ENCODE data around the gene MSLN. TPM values are rescaled to one million over a fixed set of nuclear protein-coding genes. Genes with fewer than 3 reads are reported as not detected.

Gene MSLN
- total RNA-seq, 1 donor from 2014 or later, result 0.50 TPM

DNA sequence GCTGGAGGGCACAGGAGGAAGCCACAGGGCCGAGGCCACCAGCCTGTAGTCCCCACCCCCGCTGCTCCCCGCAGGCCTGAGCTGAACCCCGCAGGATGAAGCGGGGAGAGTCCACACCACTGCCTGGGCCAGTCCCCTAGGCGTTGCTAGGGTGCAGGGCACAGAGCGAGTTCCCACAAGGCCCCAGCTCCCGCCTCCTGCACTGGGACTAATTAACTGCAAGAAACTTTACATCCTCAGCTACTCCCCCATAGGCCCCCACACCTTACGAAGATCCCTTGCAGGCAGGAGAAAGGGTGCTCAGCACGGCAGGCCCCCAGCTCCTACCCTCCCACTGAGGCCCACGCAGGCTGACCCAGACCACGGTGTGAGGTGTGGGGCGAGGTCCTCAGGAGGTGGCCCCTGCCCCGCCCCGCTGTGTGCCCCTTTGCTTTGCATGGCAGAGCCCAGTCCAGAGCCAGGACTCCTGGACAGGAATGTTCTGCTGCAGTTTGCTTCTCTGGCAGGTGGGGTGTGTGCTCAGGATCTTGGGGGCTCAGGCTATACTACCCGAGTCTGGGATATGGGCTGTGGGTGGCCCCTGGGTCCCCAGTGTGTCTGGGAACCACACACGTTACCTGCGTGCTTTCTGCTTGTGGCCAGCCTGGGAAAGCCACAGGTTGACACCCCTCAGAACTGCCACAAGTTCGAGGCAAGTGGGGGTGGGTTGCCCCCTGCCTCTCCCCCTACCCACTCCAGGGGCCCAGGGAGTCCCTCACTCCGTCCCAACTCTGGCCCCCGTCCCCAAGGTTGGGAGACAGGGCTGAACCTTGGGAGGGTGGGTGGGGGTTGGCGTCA is 38.8 kb downstream of the MSLN start:
- DNase-seq (ENCODE audit: low spot score, unreplicated experiment), result no peak
- Mint-ChIP-seq H3K27ac (no peak overlapping the region), H3K4me3 (ENCODE audit: low read depth) (no peak overlapping the region), H3K36me3 (ENCODE audit: insufficient read depth) (peaks cover 4% of the 10 kb centered on the region), H3K9me3 (ENCODE audit: low read depth) (no peaks in the 10 kb centered on the region), H3K27me3 (peaks cover 25% of the 10 kb centered on the region), H3K4me1 (ENCODE audit: low read depth) (no peaks in the 10 kb centered on the region)
- TF ChIP-seq, protein P1, sequence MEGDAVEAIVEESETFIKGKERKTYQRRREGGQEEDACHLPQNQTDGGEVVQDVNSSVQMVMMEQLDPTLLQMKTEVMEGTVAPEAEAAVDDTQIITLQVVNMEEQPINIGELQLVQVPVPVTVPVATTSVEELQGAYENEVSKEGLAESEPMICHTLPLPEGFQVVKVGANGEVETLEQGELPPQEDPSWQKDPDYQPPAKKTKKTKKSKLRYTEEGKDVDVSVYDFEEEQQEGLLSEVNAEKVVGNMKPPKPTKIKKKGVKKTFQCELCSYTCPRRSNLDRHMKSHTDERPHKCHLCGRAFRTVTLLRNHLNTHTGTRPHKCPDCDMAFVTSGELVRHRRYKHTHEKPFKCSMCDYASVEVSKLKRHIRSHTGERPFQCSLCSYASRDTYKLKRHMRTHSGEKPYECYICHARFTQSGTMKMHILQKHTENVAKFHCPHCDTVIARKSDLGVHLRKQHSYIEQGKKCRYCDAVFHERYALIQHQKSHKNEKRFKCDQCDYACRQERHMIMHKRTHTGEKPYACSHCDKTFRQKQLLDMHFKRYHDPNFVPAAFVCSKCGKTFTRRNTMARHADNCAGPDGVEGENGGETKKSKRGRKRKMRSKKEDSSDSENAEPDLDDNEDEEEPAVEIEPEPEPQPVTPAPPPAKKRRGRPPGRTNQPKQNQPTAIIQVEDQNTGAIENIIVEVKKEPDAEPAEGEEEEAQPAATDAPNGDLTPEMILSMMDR (IDR thresholded peaks at IDR 0.05; ENCODE audit: unreplicated experiment), result no peak

DNA sequence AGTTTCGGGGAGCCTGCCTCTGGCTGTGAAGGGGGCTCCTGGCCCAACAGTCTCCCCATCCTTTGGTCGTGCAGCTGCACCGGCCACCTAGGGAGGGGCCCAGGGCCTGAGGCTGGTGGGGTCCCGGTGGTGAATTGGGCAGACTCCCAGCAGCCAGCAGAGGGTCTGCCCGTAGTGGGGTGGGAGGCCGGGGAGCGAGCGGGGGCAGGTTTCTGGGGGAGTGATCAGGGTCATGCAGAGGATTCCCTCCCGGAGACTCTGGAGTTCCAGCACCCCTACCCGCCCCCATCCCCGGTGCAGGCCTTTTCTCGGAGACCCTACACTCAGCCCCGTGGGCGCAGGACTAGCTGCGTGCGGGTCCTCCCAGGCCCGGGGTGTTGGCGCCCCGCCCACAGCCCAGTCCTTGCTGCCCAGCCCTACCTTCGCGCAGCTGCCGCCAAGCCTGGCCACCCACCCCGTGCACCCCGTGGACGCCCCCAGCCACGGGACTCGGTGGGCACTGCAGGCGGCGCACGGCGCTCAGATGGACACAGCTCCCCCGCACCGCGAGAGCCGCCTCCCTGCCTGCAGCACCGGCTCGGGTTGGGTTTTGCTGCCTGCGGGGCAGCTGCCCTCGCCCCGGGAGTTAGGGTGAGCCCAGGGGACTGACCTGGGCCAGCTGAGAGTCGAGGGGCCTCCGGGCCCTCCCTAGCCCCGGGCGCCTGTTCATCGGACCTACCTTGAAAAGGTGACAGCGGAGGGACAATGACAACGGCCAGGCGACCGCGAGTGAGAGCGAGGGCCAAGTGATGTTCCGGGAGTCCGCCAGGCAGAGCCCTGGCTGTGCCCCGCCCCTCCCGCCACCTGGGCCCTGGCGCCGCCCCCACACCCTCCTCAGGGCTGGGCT is 39.7 kb downstream of the MSLN start, which contains the start of gene GNG13:
Gene GNG13, minus strand, starts transcription at position 787 of the 886 bp plus-strand sequence. CDS start 1,657 bp downstream, outside the sequence.
- peaks cover 4% of the 10 kb centered on the region for H3K36me3 Mint-ChIP-seq (ENCODE audit: insufficient read depth)
- no peak within 1 kb of the TSS for H3K4me3 Mint-ChIP-seq (ENCODE audit: low read depth)
- H3K4me1 Mint-ChIP-seq (ENCODE audit: low read depth), result no peaks in the 10 kb centered on the region
- TF ChIP-seq, protein P1 (IDR thresholded peaks at IDR 0.05; ENCODE audit: unreplicated experiment), result no peak
- no peak within 1 kb of the TSS for H3K27ac Mint-ChIP-seq
- H3K9me3 Mint-ChIP-seq (ENCODE audit: low read depth), result no peaks in the 10 kb centered on the region
- no peak for DNase-seq (ENCODE audit: low spot score, unreplicated experiment)
- H3K27me3 Mint-ChIP-seq, result peaks cover 30% of the 10 kb centered on the region

DNA sequence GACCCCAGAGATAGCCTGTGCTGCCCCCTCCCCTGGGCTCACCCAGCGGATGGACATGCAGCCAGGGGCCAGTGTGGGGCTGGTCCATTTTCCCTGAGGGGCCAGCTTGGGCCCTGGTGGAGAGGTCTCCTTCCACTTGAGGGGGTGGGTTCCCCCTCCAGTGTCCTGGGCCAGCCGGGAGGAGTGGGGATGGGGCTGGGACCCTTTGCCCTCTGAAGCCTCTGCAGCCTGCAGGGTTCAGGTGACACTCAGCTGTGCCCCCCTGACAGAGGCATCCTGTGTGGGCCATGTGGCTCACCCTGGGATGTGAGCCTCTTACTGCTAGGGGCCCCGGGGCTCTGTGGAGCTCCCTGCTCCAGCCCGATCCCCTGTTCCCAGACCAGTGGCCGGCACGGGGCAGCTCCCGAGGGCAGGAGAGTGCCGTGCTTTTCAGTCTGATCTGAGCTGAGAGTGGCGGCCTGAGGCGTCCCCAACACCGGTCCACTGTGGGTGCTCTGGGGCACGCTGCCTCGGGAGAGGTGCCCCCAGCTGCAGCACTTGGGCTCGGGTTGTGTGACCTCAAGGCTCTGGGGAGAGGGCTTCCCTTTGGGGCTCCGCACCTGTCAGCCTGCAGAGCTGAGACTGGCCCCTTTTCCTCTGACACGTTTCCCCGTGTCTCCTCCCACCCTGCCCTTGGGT is 40.4 kb downstream of the MSLN start:
- no peak for DNase-seq (ENCODE audit: low spot score, unreplicated experiment)

DNA sequence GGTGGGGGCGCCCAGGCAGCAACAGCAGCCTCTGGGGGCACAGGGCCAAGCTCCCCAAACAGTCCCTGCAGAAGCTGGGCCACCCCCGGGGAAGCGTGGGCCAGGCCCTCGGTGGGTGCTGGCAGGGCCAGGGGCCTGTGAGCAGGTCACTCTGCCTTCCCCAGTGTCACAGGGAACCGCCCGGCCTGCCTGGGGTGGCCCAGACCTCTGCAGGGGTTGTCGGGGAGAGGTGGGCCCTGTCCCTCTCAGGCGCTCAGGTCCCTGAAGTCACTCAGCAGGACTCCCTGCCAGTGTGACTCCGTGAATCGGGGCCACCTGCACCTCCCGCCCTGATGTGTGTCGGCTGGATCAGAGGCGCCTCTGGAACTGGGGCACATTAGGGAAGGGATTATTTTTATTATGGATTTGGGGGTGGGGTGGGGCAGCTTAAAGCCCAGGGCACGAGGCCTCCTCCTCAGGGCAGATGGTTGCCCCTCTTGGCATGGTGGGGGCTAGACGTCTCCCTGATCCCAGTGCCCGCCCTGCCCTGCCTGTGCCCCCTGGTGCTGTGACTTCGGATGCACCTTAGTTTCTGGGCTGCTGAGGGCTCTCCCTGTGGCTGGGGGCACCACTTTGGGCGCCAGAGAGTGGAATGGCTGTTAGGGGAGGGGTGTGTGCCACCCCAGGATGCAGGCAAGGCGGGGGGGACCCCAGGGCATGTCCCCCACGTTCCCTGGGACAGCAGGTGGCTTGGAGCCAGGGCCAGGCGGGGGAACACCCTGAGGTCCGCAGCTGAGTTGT is 41.2 kb downstream of the MSLN start:
- no peak for DNase-seq (ENCODE audit: low spot score, unreplicated experiment)
- H3K27me3 Mint-ChIP-seq, result peaks cover 30% of the 10 kb centered on the region

More for the DNA sequence above, 40.4 kb downstream of the MSLN start:
- Mint-ChIP-seq H3K9me3 (ENCODE audit: low read depth) (no peaks in the 10 kb centered on the region), H3K4me1 (ENCODE audit: low read depth) (no peaks in the 10 kb centered on the region), H3K27ac (no peak overlapping the region), H3K36me3 (ENCODE audit: insufficient read depth) (peaks cover 1% of the 10 kb centered on the region), H3K27me3 (peaks cover 30% of the 10 kb centered on the region), H3K4me3 (ENCODE audit: low read depth) (no peak overlapping the region)
- TF ChIP-seq, protein P1 (IDR thresholded peaks at IDR 0.05; ENCODE audit: unreplicated experiment), result no peak

More for the DNA sequence above, 41.2 kb downstream of the MSLN start:
- no peak overlapping the region for H3K4me3 Mint-ChIP-seq (ENCODE audit: low read depth)
- peaks cover 1% of the 10 kb centered on the region for H3K36me3 Mint-ChIP-seq (ENCODE audit: insufficient read depth)
- TF ChIP-seq, protein P1 (IDR thresholded peaks at IDR 0.05; ENCODE audit: unreplicated experiment), result no peak
- H3K27ac Mint-ChIP-seq, result no peak overlapping the region
- no peaks in the 10 kb centered on the region for H3K9me3 Mint-ChIP-seq (ENCODE audit: low read depth)
- H3K4me1 Mint-ChIP-seq (ENCODE audit: low read depth), result no peaks in the 10 kb centered on the region

All from progenitor cell of endocrine pancreas (in vitro differentiated cells).